Panc1 (cell line): ENCODE results near the gene NCAPD3. TPM values are rescaled to one million over a fixed set of nuclear protein-coding genes. Genes with fewer than 3 reads are reported as not detected.
"Not testable (repeated sequence)": the region's sequence is repeated elsewhere in the genome, so short reads cannot be mapped to it uniquely, and the experiment has no call there.

Experiments used
- ATAC-seq: fragments of 200-7000 bp; cut with Tn5 transposase; 2 replicates; pipeline ENCODE4 v1.9.1; 2020; ENCODE audit warnings: mild to moderate bottlenecking, moderate library complexity
- BruUV-seq: library from RNA; stranded (reverse); fragments of 400-500 nt; replicated peaks from 2 replicates; lab custom pipeline; 2021; lab: Mats Ljungman, UMichigan
- CTCF ChIA-PET: fragments of 300-600 bp; sonication (Branson Sonifier 250); formaldehyde crosslinking; loops from one replicate; lab custom pipeline; 2022; ENCODE audit warnings: antibody characterized with exemption; lab: Charles Lee
- POLR2A ChIA-PET: fragments of 300-600 bp; sonication (Branson Sonifier 250); formaldehyde crosslinking; loops from one replicate; lab custom pipeline; 2022; ENCODE audit warnings: antibody characterized with exemption; lab: Charles Lee
- DNase-seq: peaks from one replicate; pipeline ENCODE4 v3.0.0-alpha.2; 2010; ENCODE audit warnings: low read depth, low spot score
- H3K27ac ChIP-seq: 2 replicates; pipeline ENCODE4 v1.5.1; 2011; ENCODE audit warnings: mild to moderate bottlenecking, low read length, inconsistent platforms
- H3K27me3 ChIP-seq: fragments of 200-500 bp; sonication (Bioruptor generic); 2 replicates; pipeline ENCODE4 v1.6.0; 2014; ENCODE audit warnings: low read length, inconsistent platforms; ENCODE audit not compliant: control insufficient read depth, insufficient read depth
- H3K36me3 ChIP-seq: fragments of 200-500 bp; sonication (Bioruptor generic); 2 replicates; pipeline ENCODE4 v1.5.1; 2014; ENCODE audit warnings: inconsistent platforms, mild to moderate bottlenecking, low read length, moderate library complexity; ENCODE audit not compliant: control insufficient read depth, insufficient read depth
- H3K4me1 ChIP-seq: 2 replicates; pipeline ENCODE4 v1.5.1; 2011; ENCODE audit warnings: inconsistent platforms, mild to moderate bottlenecking, low read length, moderate library complexity; ENCODE audit not compliant: control insufficient read depth, insufficient read depth
- H3K4me3 ChIP-seq, 2 experiments: 2 replicates each; pipeline ENCODE4 v1.5.1; 2011 to 2012; ENCODE audit warnings: low read depth in 2 of 2, low read length in 2 of 2, mild to moderate bottlenecking in 2 of 2, inconsistent platforms in 1 of 2, moderate library complexity in 1 of 2
- H3K9me3 ChIP-seq: fragments of 200-500 bp; sonication (Bioruptor generic); 2 replicates; pipeline ENCODE4 v1.5.1; 2014; ENCODE audit warnings: low read depth, mild to moderate bottlenecking, inconsistent platforms, low read length, moderate library complexity; ENCODE audit not compliant: control insufficient read depth, insufficient read depth
- CTCF ChIP-seq: fragments of 450-650 bp; IDR thresholded peaks from 2 replicates; pipeline ENCODE4 v1.5.1; 2017; ENCODE audit warnings: mild to moderate bottlenecking
- POLR2AphosphoS5 ChIP-seq: IDR thresholded peaks from 2 replicates; pipeline ENCODE4 v1.6.1; 2012; ENCODE audit warnings: mild to moderate bottlenecking, low read depth, low read length, moderate library complexity
- REST ChIP-seq, 2 experiments: IDR thresholded peaks; 2 replicates each; pipeline ENCODE4 v1.6.1; 2011 to 2012; ENCODE audit warnings: low read depth in 2 of 2, control low read depth in 1 of 2, low read length in 1 of 2, mild to moderate bottlenecking in 1 of 2, moderate library complexity in 1 of 2; ENCODE audit not compliant: insufficient read depth in 1 of 2
- SIN3A ChIP-seq: IDR thresholded peaks from 2 replicates; pipeline ENCODE4 v1.6.1; 2012; ENCODE audit warnings: low read depth, mild to moderate bottlenecking, low read length, moderate library complexity, borderline replicate concordance; ENCODE audit not compliant: insufficient read depth
- TCF7L2 ChIP-seq: IDR thresholded peaks from 2 replicates; pipeline ENCODE4 v1.6.1; 2011; ENCODE audit warnings: mild to moderate bottlenecking, low read depth, low read length, inconsistent platforms
- in situ Hi-C: cut with HindIII; loops from 2 replicates; pipeline ENCODE4 v1.10.0; 2016; ENCODE audit warnings: low sequenced_read_pairs, low pct_unique_long_range_greater_than_20kb
- intact Hi-C: fragments of 100-400 bp; cut with micrococcal nuclease; formaldehyde crosslinking; loops from one replicate; pipeline ENCODE4 v1.10.0; 2022; ENCODE audit not compliant: unreplicated experiment
- total RNA-seq: library from RNA; stranded (reverse); gene quantifications from one replicate; pipeline ENCODE4 v1.2.1, GENCODE V29; 2021; ENCODE audit not compliant: unreplicated experiment

NCAPD3 gene
- total RNA-seq, 1 experiment from 2014 or later: 75.9 TPM

DNA sequence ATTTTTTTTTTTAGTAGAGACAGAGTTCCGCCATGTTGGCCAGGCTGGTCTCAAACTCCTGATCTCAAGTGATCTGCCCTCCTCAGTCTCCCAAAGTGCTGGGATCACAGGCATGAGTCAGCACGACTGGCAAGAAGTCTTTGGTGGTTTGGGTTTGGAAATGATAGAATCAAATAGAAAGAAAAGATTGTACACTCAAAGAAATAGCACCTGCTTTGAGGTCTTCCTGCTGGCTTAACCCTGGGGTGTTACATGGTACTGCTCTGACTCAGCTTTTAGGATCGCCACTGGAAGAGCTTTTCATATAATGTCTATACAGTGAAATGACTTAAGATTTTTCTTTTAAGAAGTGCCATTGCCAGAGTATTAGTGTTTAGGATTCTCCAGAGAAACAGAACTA, 104.7 kb downstream of the NCAPD3 start:
- H3K27me3 ChIP-seq: peaks cover 3% of the 10 kb centered on the region; the same call in 1 of the 2 replicates
- DNase-seq (no peak), ATAC-seq (no peak)
- H3K4me1 ChIP-seq: peaks cover 10% of the 10 kb centered on the region; the same call in 1 of the 2 replicates
- CTCF ChIA-PET: interaction anchor here (0.6 kb wide), 1 partner anchor 26 kb away, joined by 4 read pairs; no protein-coding TSS in a partner anchor
- H3K4me3 ChIP-seq: no peak overlapping the region
- no TSS peak for BruUV-seq
- intact Hi-C loops: no loop called here
- H3K27ac ChIP-seq: no peak overlapping the region
- no peaks in the 10 kb centered on the region for H3K9me3 ChIP-seq
- no peaks in the 10 kb centered on the region for H3K36me3 ChIP-seq
- in situ Hi-C loops: no loop called here
- POLR2A ChIA-PET: no interaction called here
- TF ChIP-seq SIN3A (no peak), CTCF (no peak), TCF7L2 (no peak), REST (IDR thresholded peaks at IDR 0.05; ENCODE audit: insufficient read depth in 1 of 2, low read depth in 2 of 2, low read length in 1 of 2) (no peak), POLR2AphosphoS5 (no peak)

DNA sequence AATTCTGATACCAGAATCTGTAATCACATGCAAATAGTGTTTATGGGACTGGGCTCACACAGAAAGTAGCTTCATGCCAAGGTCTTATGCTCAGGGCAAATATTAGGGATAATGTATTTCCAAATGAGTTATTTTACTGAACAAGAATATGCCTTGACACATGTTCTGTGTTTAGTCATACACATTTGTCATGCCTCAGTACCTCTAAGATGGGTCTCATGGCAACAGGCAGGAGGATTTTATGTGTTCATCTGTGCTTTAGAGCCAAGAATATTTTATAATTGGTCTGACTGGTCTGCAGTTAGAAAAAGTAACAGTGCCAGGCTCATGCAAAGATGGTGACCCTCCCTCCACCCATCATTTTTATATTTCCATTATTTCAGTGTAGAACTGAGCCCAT, 105.8 kb downstream of the NCAPD3 start:
- TF ChIP-seq TCF7L2: no peak
- no peak overlapping the region for H3K27ac ChIP-seq
- intact Hi-C loops: no loop called here
- ChIA-PET POLR2A (no interaction called here), CTCF (no interaction called here)
- BruUV-seq: no TSS peak
- in situ Hi-C loops: no loop called here
- H3K4me3 ChIP-seq: no peak overlapping the region
- no peaks in the 10 kb centered on the region for H3K9me3 ChIP-seq
- no peaks in the 10 kb centered on the region for H3K27me3 ChIP-seq
- ATAC-seq: no peak
- no peak for DNase-seq
- H3K36me3 ChIP-seq: no peaks in the 10 kb centered on the region
- peaks cover 10% of the 10 kb centered on the region; the same call in 1 of the 2 replicates for H3K4me1 ChIP-seq

GRCh38 chr11:134116210-134116609, 107.6 kb downstream of the NCAPD3 start:
- Histone ChIP-seq H3K27ac (no peak overlapping the region), H3K4me3 (no peak overlapping the region), H3K36me3 (no peaks in the 10 kb centered on the region), H3K4me1 (peaks cover 9% of the 10 kb centered on the region; the same call in 1 of the 2 replicates), H3K27me3 (no peaks in the 10 kb centered on the region), H3K9me3 (no peaks in the 10 kb centered on the region)
- TF ChIP-seq POLR2AphosphoS5 (no peak), TCF7L2 (no peak), REST (IDR thresholded peaks at IDR 0.05; ENCODE audit: insufficient read depth in 1 of 2, low read depth in 2 of 2, low read length in 1 of 2) (no peak)
- ATAC-seq (no peak), DNase-seq (no peak)
- ChIA-PET POLR2A (no interaction called here), CTCF (no interaction called here)
- no TSS peak for BruUV-seq
- in situ Hi-C loops (no loop called here), intact Hi-C loops (no loop called here)

DNA sequence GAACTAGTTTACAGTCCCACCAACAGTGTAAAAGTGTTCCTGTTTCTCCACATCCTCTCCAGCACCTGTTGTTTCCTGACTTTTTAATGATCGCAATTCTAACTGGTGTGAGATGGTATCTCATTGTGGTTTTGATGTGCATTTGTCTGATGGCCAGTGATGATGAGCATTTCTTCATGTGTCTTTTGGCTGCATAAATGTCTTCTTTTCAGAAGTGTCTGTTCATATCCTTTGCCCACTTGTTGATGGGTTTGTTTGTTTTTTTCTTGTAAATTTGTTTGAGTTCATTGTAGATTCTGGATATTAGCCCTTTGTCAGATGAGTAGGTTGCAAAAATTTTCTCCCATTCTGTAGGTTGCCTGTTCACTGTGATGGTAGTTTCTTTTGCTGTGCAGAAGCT, 110.0 kb downstream of the NCAPD3 start:
- CTCF ChIA-PET, H3K9me3 ChIP-seq, intact Hi-C loops, BruUV-seq, H3K36me3 ChIP-seq, H3K27me3 ChIP-seq, H3K27ac ChIP-seq, in situ Hi-C loops, H3K4me1 ChIP-seq, DNase-seq, H3K4me3 ChIP-seq, POLR2A ChIA-PET, ATAC-seq: not testable (repeated sequence)
